IgD-negative memory B cell (primary cell): Measurements from ENCODE around the gene C9orf85. TPM values are rescaled to one million over a fixed set of nuclear protein-coding genes. Genes with fewer than 3 reads are reported as not detected.

Source experiments
- H3K27ac Mint-ChIP-seq, 3 donors: one replicate each; pipeline ENCODE4 v1.8.0; 2020 to 2022; ENCODE audit warnings: mild to moderate bottlenecking in 3 of 3, mixed read lengths in 3 of 3, moderate library complexity in 1 of 3
- H3K27me3 Mint-ChIP-seq: one replicate; pipeline ENCODE4 v1.8.0; 2021; ENCODE audit warnings: mixed read lengths
- H3K36me3 Mint-ChIP-seq: one replicate; pipeline ENCODE4 v1.8.0; 2020; ENCODE audit warnings: mild to moderate bottlenecking, mixed read lengths
- H3K4me1 Mint-ChIP-seq, 3 donors: one replicate each; pipeline ENCODE4 v1.8.0; 2020 to 2022; ENCODE audit warnings: mixed read lengths in 3 of 3, mild to moderate bottlenecking in 1 of 3
- H3K4me3 Mint-ChIP-seq, 4 donors: one replicate each; pipeline ENCODE4 v1.8.0; 2020 to 2022; ENCODE audit warnings: mild to moderate bottlenecking in 4 of 4, mixed read lengths in 4 of 4, moderate library complexity in 3 of 4
- H3K9me3 Mint-ChIP-seq, 3 donors: one replicate each; pipeline ENCODE4 v1.8.0; 2020 to 2021; ENCODE audit warnings: mixed read lengths in 3 of 3, mild to moderate bottlenecking in 1 of 3
- polyA plus RNA-seq: library from polyadenylated mRNA; unstranded; fragments of 300-500 nt; fragmentation: Illumina TruSeq; gene quantifications from one replicate; pipeline ENCODE4 v1.2.3, GENCODE V29; 2021

Gene C9orf85
- polyA plus RNA-seq = 14.2 TPM

- Mint-ChIP-seq H3K36me3 (peaks cover 3% of the 10 kb centered on the region), H3K4me3 (peak within 1 kb of the TSS; percentile 98 to 100 (median 100)), H3K27ac (peak within 1 kb of the TSS; percentile 91 to 98 (median 95)), H3K4me1 (peaks cover 41 to 51% (median 50%) of the 10 kb centered on the region in 3 donors), H3K27me3 (peaks cover 9% of the 10 kb centered on the region), H3K9me3 (no peaks in the 10 kb centered on the region)
These were observed at the start of gene C9orf85, which contains the start of gene ABHD17B for GRCh38 chr9:71911061-71911907. Gene C9orf85 (plus strand): TSS chr9:71911639. CDS start chr9:71911735, 96 bp downstream. Gene ABHD17B (minus strand): TSS chr9:71911193. CDS start chr9:71875080, 36,113 bp downstream.

- Mint-ChIP-seq H3K9me3 (peaks cover 0 to 20% (median 6%) of the 10 kb centered on the region in 3 donors), H3K4me1 (peaks cover 6 to 20% (median 8%) of the 10 kb centered on the region in 3 donors), H3K36me3 (peaks cover 4% of the 10 kb centered on the region), H3K27ac (peak overlapping the region in 1 of 3 donors; percentile 33), H3K27me3 (no peaks in the 10 kb centered on the region), H3K4me3 (no peak overlapping the region)
These were observed 47.8 kb upstream of the C9orf85 start for GRCh38 chr9:71863631-71864030.

- peaks cover 4 to 13% (median 10%) of the 10 kb centered on the region in 3 donors for H3K9me3 Mint-ChIP-seq
- H3K4me1 Mint-ChIP-seq = peaks cover 3 to 12% (median 7%) of the 10 kb centered on the region in 3 donors
- no peak overlapping the region for H3K4me3 Mint-ChIP-seq
- H3K27ac Mint-ChIP-seq = no peak overlapping the region
- H3K27me3 Mint-ChIP-seq = no peaks in the 10 kb centered on the region
- peaks cover 14% of the 10 kb centered on the region for H3K36me3 Mint-ChIP-seq
These were observed 36.1 kb upstream of the C9orf85 start for GRCh38 chr9:71875345-71875744.

- H3K27me3 Mint-ChIP-seq = no peaks in the 10 kb centered on the region
- H3K36me3 Mint-ChIP-seq = peaks cover 15% of the 10 kb centered on the region
- peaks cover 4 to 13% (median 13%) of the 10 kb centered on the region in 3 donors for H3K9me3 Mint-ChIP-seq
- no peak overlapping the region for H3K27ac Mint-ChIP-seq
- H3K4me1 Mint-ChIP-seq = peaks cover 3 to 12% (median 8%) of the 10 kb centered on the region in 3 donors
- no peak overlapping the region for H3K4me3 Mint-ChIP-seq
These were observed 35.3 kb upstream of the C9orf85 start for GRCh38 chr9:71876106-71876505.

- Mint-ChIP-seq H3K36me3 (peaks cover 20% of the 10 kb centered on the region), H3K4me3 (no peak overlapping the region), H3K27me3 (no peaks in the 10 kb centered on the region), H3K9me3 (peaks cover 4 to 15% (median 13%) of the 10 kb centered on the region in 3 donors), H3K27ac (no peak overlapping the region), H3K4me1 (peaks cover 3 to 12% (median 9%) of the 10 kb centered on the region in 3 donors)
These were observed 34.6 kb upstream of the C9orf85 start for GRCh38 chr9:71876829-71877228.

GRCh38 chr9:71878327-71879274 is 32.8 kb upstream of the C9orf85 start:
- Mint-ChIP-seq H3K4me3 (no peak overlapping the region), H3K27ac (no peak overlapping the region), H3K36me3 (peaks cover 27% of the 10 kb centered on the region)

GRCh38 chr9:71879644-71880174 is 31.7 kb upstream of the C9orf85 start:
- H3K36me3 Mint-ChIP-seq = peaks cover 28% of the 10 kb centered on the region
- peak overlapping the region in 1 of 3 donors; percentile 79 for H3K27ac Mint-ChIP-seq
- H3K27me3 Mint-ChIP-seq = no peaks in the 10 kb centered on the region
- H3K4me3 Mint-ChIP-seq = no peak overlapping the region
- peaks cover 3 to 22% (median 18%) of the 10 kb centered on the region in 3 donors for H3K4me1 Mint-ChIP-seq
- H3K9me3 Mint-ChIP-seq = peaks cover 8 to 20% (median 20%) of the 10 kb centered on the region in 3 donors

More at GRCh38 chr9:71878327-71879274, 32.8 kb upstream of the C9orf85 start:
- Mint-ChIP-seq H3K4me1 (peaks cover 3 to 14% (median 12%) of the 10 kb centered on the region in 3 donors), H3K9me3 (peaks cover 6 to 20% (median 13%) of the 10 kb centered on the region in 3 donors), H3K27me3 (no peaks in the 10 kb centered on the region)

GRCh38 chr9:71884005-71884404 is 27.4 kb upstream of the C9orf85 start:
- peak overlapping the region in 2 of 4 donors; percentile 52 to 55 for H3K4me3 Mint-ChIP-seq
- H3K36me3 Mint-ChIP-seq = peaks cover 20% of the 10 kb centered on the region
- H3K9me3 Mint-ChIP-seq = peaks cover 4 to 17% (median 12%) of the 10 kb centered on the region in 3 donors
- peaks cover 20 to 39% (median 33%) of the 10 kb centered on the region in 3 donors for H3K4me1 Mint-ChIP-seq
- H3K27me3 Mint-ChIP-seq = no peaks in the 10 kb centered on the region
- peak overlapping the region in 1 of 3 donors; percentile 8 for H3K27ac Mint-ChIP-seq

- no peaks in the 10 kb centered on the region for H3K27me3 Mint-ChIP-seq
- H3K4me1 Mint-ChIP-seq = peaks cover 25 to 41% (median 39%) of the 10 kb centered on the region in 3 donors
- H3K27ac Mint-ChIP-seq = peak overlapping the region in 1 of 3 donors; percentile 24
- peak overlapping the region in 2 of 4 donors; percentile 31 to 88 for H3K4me3 Mint-ChIP-seq
- peaks cover 4 to 11% (median 8%) of the 10 kb centered on the region in 3 donors for H3K9me3 Mint-ChIP-seq
- peaks cover 17% of the 10 kb centered on the region for H3K36me3 Mint-ChIP-seq
These were observed 26.0 kb upstream of the C9orf85 start for GRCh38 chr9:71885467-71885866.

GRCh38 chr9:71886015-71886414 is 25.4 kb upstream of the C9orf85 start:
- H3K36me3 Mint-ChIP-seq = peaks cover 17% of the 10 kb centered on the region
- peaks cover 26 to 44% (median 37%) of the 10 kb centered on the region in 3 donors for H3K4me1 Mint-ChIP-seq
- peaks cover 4 to 8% (median 8%) of the 10 kb centered on the region in 3 donors for H3K9me3 Mint-ChIP-seq
- no peaks in the 10 kb centered on the region for H3K27me3 Mint-ChIP-seq
- H3K4me3 Mint-ChIP-seq = peak overlapping the region in 2 of 4 donors; percentile 39 to 49
- H3K27ac Mint-ChIP-seq = peak overlapping the region in 2 of 3 donors; percentile 23 to 35

- H3K9me3 Mint-ChIP-seq = peaks cover 4 to 8% (median 6%) of the 10 kb centered on the region in 3 donors
- no peak overlapping the region for H3K27ac Mint-ChIP-seq
- H3K36me3 Mint-ChIP-seq = peaks cover 15% of the 10 kb centered on the region
- H3K4me1 Mint-ChIP-seq = peaks cover 31 to 49% (median 40%) of the 10 kb centered on the region in 3 donors
- peak overlapping the region in 2 of 4 donors; percentile 39 to 49 for H3K4me3 Mint-ChIP-seq
- no peaks in the 10 kb centered on the region for H3K27me3 Mint-ChIP-seq
These were observed 24.9 kb upstream of the C9orf85 start for GRCh38 chr9:71886541-71886940.

- H3K27ac Mint-ChIP-seq = peak overlapping the region in 1 of 3 donors; percentile 27
- no peak overlapping the region for H3K4me3 Mint-ChIP-seq
- peaks cover 10% of the 10 kb centered on the region for H3K36me3 Mint-ChIP-seq
These were observed 24.1 kb upstream of the C9orf85 start for GRCh38 chr9:71887362-71887761.

GRCh38 chr9:71890042-71890679 is 21.3 kb upstream of the C9orf85 start:
- H3K27me3 Mint-ChIP-seq = no peaks in the 10 kb centered on the region
- H3K9me3 Mint-ChIP-seq = no peaks in the 10 kb centered on the region
- H3K27ac Mint-ChIP-seq = no peak overlapping the region
- H3K4me1 Mint-ChIP-seq = peaks cover 34 to 54% (median 41%) of the 10 kb centered on the region in 3 donors
- no peak overlapping the region for H3K4me3 Mint-ChIP-seq
- peaks cover 5% of the 10 kb centered on the region for H3K36me3 Mint-ChIP-seq

More at GRCh38 chr9:71887362-71887761, 24.1 kb upstream of the C9orf85 start:
- Mint-ChIP-seq H3K4me1 (peaks cover 33 to 53% (median 43%) of the 10 kb centered on the region in 3 donors), H3K27me3 (no peaks in the 10 kb centered on the region), H3K9me3 (peaks cover 4 to 8% (median 4%) of the 10 kb centered on the region in 3 donors)
